Mucosa of stomach (tissue), 1 donor: ENCODE measurements around the gene SIRT7.
A peak's percentile ranks its signal among the peaks of the same experiment; 100 is the strongest.

Experiments used
- H3K27me3 ChIP-seq: one replicate; pipeline ENCODE4 v1.7.0; 2013; ENCODE audit warnings: mild to moderate bottlenecking, low read length; ENCODE audit not compliant: control insufficient read depth, insufficient read depth
- H3K36me3 ChIP-seq: one replicate; pipeline ENCODE4 v1.7.0; 2013; ENCODE audit warnings: low read length; ENCODE audit not compliant: control insufficient read depth, insufficient read depth
- H3K4me1 ChIP-seq: one replicate; pipeline ENCODE4 v1.7.0; 2013; ENCODE audit warnings: mild to moderate bottlenecking, low read length; ENCODE audit not compliant: control insufficient read depth, insufficient read depth
- H3K4me3 ChIP-seq: one replicate; pipeline ENCODE4 v1.7.0; 2013; ENCODE audit warnings: low read length
- H3K9ac ChIP-seq: one replicate; pipeline ENCODE4 v1.7.0; 2013; ENCODE audit warnings: mild to moderate bottlenecking, low read length, moderate library complexity
- H3K9me3 ChIP-seq: one replicate; pipeline ENCODE4 v1.7.0; 2013; ENCODE audit warnings: mild to moderate bottlenecking, low read length, moderate library complexity; ENCODE audit not compliant: control insufficient read depth
- donor health status: Pancreatic carcinoma.

SIRT7 gene

GRCh38 chr17:81926451-81927151 is 8.6 kb upstream of the SIRT7 start:
- H3K9me3 ChIP-seq: no peaks in the 10 kb centered on the region
- H3K36me3 ChIP-seq: no peaks in the 10 kb centered on the region
- H3K9ac ChIP-seq: peak overlapping the region; percentile 83
- peaks cover 10% of the 10 kb centered on the region for H3K27me3 ChIP-seq
- H3K4me1 ChIP-seq: peaks cover 62% of the 10 kb centered on the region
- H3K4me3 ChIP-seq: peak overlapping the region; percentile 80

GRCh38 chr17:81925860-81926450 is 8.0 kb upstream of the SIRT7 start:
- Histone ChIP-seq H3K4me1 (peaks cover 62% of the 10 kb centered on the region), H3K27me3 (peaks cover 10% of the 10 kb centered on the region), H3K9ac (peak overlapping the region; percentile 83), H3K9me3 (no peaks in the 10 kb centered on the region), H3K36me3 (no peaks in the 10 kb centered on the region), H3K4me3 (peak overlapping the region; percentile 80)

GRCh38 chr17:81924557-81925532 is 6.9 kb upstream of the SIRT7 start:
- no peak overlapping the region for H3K9ac ChIP-seq

GRCh38 chr17:81923302-81924260 is 5.6 kb upstream of the SIRT7 start:
- H3K4me1 ChIP-seq: peaks cover 80% of the 10 kb centered on the region

More at GRCh38 chr17:81924557-81925532, 6.9 kb upstream of the SIRT7 start:
- no peaks in the 10 kb centered on the region for H3K9me3 ChIP-seq
- H3K4me1 ChIP-seq: peaks cover 73% of the 10 kb centered on the region
- H3K27me3 ChIP-seq: peaks cover 10% of the 10 kb centered on the region
- peaks cover 8% of the 10 kb centered on the region for H3K36me3 ChIP-seq
- no peak overlapping the region for H3K4me3 ChIP-seq

GRCh38 chr17:81922566-81923301 is 4.8 kb upstream of the SIRT7 start:
- H3K4me1 ChIP-seq: peaks cover 76% of the 10 kb centered on the region
- no peak overlapping the region for H3K4me3 ChIP-seq
- H3K27me3 ChIP-seq: no peaks in the 10 kb centered on the region

More at GRCh38 chr17:81923302-81924260, 5.6 kb upstream of the SIRT7 start:
- Histone ChIP-seq H3K4me3 (no peak overlapping the region), H3K36me3 (peaks cover 8% of the 10 kb centered on the region), H3K27me3 (peaks cover 6% of the 10 kb centered on the region), H3K9me3 (no peaks in the 10 kb centered on the region), H3K9ac (peak overlapping the region; percentile 60)

GRCh38 chr17:81921996-81922565 is 4.1 kb upstream of the SIRT7 start:
- Histone ChIP-seq H3K36me3 (peaks cover 8% of the 10 kb centered on the region), H3K9ac (no peak overlapping the region), H3K4me3 (no peak overlapping the region), H3K27me3 (no peaks in the 10 kb centered on the region), H3K4me1 (peaks cover 78% of the 10 kb centered on the region), H3K9me3 (no peaks in the 10 kb centered on the region)

More at GRCh38 chr17:81922566-81923301, 4.8 kb upstream of the SIRT7 start:
- H3K9ac ChIP-seq: no peak overlapping the region
- H3K36me3 ChIP-seq: peaks cover 8% of the 10 kb centered on the region
- H3K9me3 ChIP-seq: no peaks in the 10 kb centered on the region

GRCh38 chr17:81921537-81921862 is 3.5 kb upstream of the SIRT7 start:
- H3K27me3 ChIP-seq: no peaks in the 10 kb centered on the region
- H3K9ac ChIP-seq: no peak overlapping the region
- peaks cover 83% of the 10 kb centered on the region for H3K4me1 ChIP-seq
- peaks cover 8% of the 10 kb centered on the region for H3K36me3 ChIP-seq
- H3K9me3 ChIP-seq: no peaks in the 10 kb centered on the region
- H3K4me3 ChIP-seq: no peak overlapping the region

- no peaks in the 10 kb centered on the region for H3K9me3 ChIP-seq
- H3K27me3 ChIP-seq: no peaks in the 10 kb centered on the region
- peaks cover 83% of the 10 kb centered on the region for H3K4me1 ChIP-seq
- peak overlapping the region; percentile 10 for H3K9ac ChIP-seq
- no peak overlapping the region for H3K4me3 ChIP-seq
- peaks cover 11% of the 10 kb centered on the region for H3K36me3 ChIP-seq
Measured at GRCh38 chr17:81920612-81921536, 2.9 kb upstream of the SIRT7 start.

GRCh38 chr17:81918832-81919545 is 1.0 kb upstream of the SIRT7 start:
- no peaks in the 10 kb centered on the region for H3K27me3 ChIP-seq
- peak overlapping the region; percentile 67 for H3K9ac ChIP-seq
- H3K4me1 ChIP-seq: peaks cover 72% of the 10 kb centered on the region
- H3K9me3 ChIP-seq: no peaks in the 10 kb centered on the region
- peaks cover 28% of the 10 kb centered on the region for H3K36me3 ChIP-seq
- no peak overlapping the region for H3K4me3 ChIP-seq
